Neural cell (in vitro differentiated cells): ENCODE data around the gene MEA1. TPM values are rescaled to one million over a fixed set of nuclear protein-coding genes. Genes with fewer than 3 reads are reported as not detected.

Experiments used
- H2AFZ ChIP-seq: fragments of 200-600, 300-800 bp; sonication (generic), shearing (Covaris generic); 2 replicates; pipeline ENCODE4 v1.6.0; 2014; ENCODE audit warnings: low read depth, mild to moderate bottlenecking, antibody characterized with exemption, low read length, moderate library complexity
- H3F3A ChIP-seq: fragments of 200-600 bp; shearing (Covaris generic); 2 replicates; pipeline ENCODE4 v1.6.1; 2016; ENCODE audit warnings: mild to moderate bottlenecking, moderate library complexity, mixed read lengths, antibody characterized with exemption, low read length; ENCODE audit not compliant: insufficient read depth, poor library complexity, severe bottlenecking
- H3K27ac ChIP-seq: fragments of 200-600, 300-800 bp; sonication (generic), shearing (Covaris generic); 2 replicates; pipeline ENCODE4 v1.5.1; 2014; ENCODE audit warnings: mild to moderate bottlenecking, low read length, moderate library complexity
- H3K27me3 ChIP-seq: fragments of 300-800, 200-600 bp; sonication (generic), shearing (Covaris generic); 2 replicates; pipeline ENCODE4 v1.6.0; 2014; ENCODE audit warnings: mild to moderate bottlenecking, low read depth, low read length, moderate library complexity; ENCODE audit not compliant: insufficient read depth
- H3K36me3 ChIP-seq: fragments of 300-800, 200-600 bp; sonication (generic), shearing (Covaris generic); 2 replicates; pipeline ENCODE4 v1.5.1; 2014; ENCODE audit warnings: mild to moderate bottlenecking, antibody characterized with exemption, low read length, moderate library complexity; ENCODE audit not compliant: insufficient read depth
- H3K4me2 ChIP-seq: fragments of 300-800, 200-600 bp; sonication (generic), shearing (Covaris generic); 2 replicates; pipeline ENCODE4 v1.6.0; 2014; ENCODE audit warnings: mild to moderate bottlenecking, low read length
- H3K4me3 ChIP-seq: fragments of 300-800, 200-600 bp; sonication (generic), shearing (Covaris generic); 2 replicates; pipeline ENCODE4 v1.5.1; 2014; ENCODE audit warnings: mild to moderate bottlenecking, low read length, moderate library complexity
- H3K79me2 ChIP-seq: fragments of 200-600 bp; shearing (Covaris generic); replicated peaks from 2 replicates; pipeline ENCODE4 v1.6.0; 2014; ENCODE audit warnings: mild to moderate bottlenecking, low read length, moderate library complexity; ENCODE audit not compliant: insufficient read depth
- H3K9ac ChIP-seq: fragments of 300-800, 200-600 bp; sonication (generic), shearing (Covaris generic); 2 replicates; pipeline ENCODE4 v1.6.1; 2016; ENCODE audit warnings: mild to moderate bottlenecking, low read length, mixed read lengths
- H3K9me2 ChIP-seq: fragments of 200-600 bp; shearing (Covaris generic); 2 replicates; pipeline ENCODE4 v1.6.1; 2016; ENCODE audit warnings: mild to moderate bottlenecking, low read length, mixed read lengths; ENCODE audit not compliant: insufficient read depth
- H3K9me3 ChIP-seq: fragments of 200-600, 300-800 bp; sonication (generic), shearing (Covaris generic); 2 replicates; pipeline ENCODE4 v1.6.1; 2016; ENCODE audit warnings: mild to moderate bottlenecking, mixed run types, low read length, moderate library complexity, mixed read lengths
- H4K20me1 ChIP-seq: fragments of 200-600 bp; shearing (Covaris generic); 2 replicates; pipeline ENCODE4 v1.6.1; 2016; ENCODE audit warnings: mild to moderate bottlenecking, mixed run types; ENCODE audit not compliant: insufficient read depth
- CTCF ChIP-seq: fragments of 450-650 bp; IDR thresholded peaks from 2 replicates; pipeline ENCODE4 v1.5.1; 2014; ENCODE audit warnings: antibody characterized with exemption, mild to moderate bottlenecking, moderate library complexity; ENCODE audit not compliant: poor library complexity, severe bottlenecking
- EP300 ChIP-seq: fragments of 450-650 bp; conservative IDR thresholded peaks from 2 replicates; pipeline ENCODE4 v1.6.1; 2014; ENCODE audit warnings: antibody characterized with exemption, mild to moderate bottlenecking, moderate library complexity; ENCODE audit not compliant: poor library complexity, severe bottlenecking
- EZH2 ChIP-seq: fragments of 200-600, 300-800 bp; shearing (Covaris generic), sonication (generic); IDR thresholded peaks from 2 replicates; pipeline ENCODE4 v1.6.1; 2014; ENCODE audit warnings: antibody characterized with exemption, low read length, borderline replicate concordance, mild to moderate bottlenecking; ENCODE audit not compliant: insufficient read depth, poor library complexity, severe bottlenecking
- MXI1 ChIP-seq: fragments of 450-650 bp; conservative IDR thresholded peaks from 2 replicates; pipeline ENCODE4 v1.6.1; 2014; ENCODE audit warnings: antibody characterized with exemption, mild to moderate bottlenecking; ENCODE audit not compliant: poor library complexity, severe bottlenecking
- POLR2AphosphoS5 ChIP-seq: IDR thresholded peaks from 2 replicates; pipeline ENCODE4 v1.6.1; 2012
- RAD21 ChIP-seq: fragments of 450-650 bp; conservative IDR thresholded peaks from 2 replicates; pipeline ENCODE4 v1.6.1; 2014; ENCODE audit warnings: antibody characterized with exemption, mild to moderate bottlenecking, moderate library complexity
- REST ChIP-seq: IDR thresholded peaks from 2 replicates; pipeline ENCODE4 v1.6.1; 2012; ENCODE audit warnings: borderline replicate concordance
- SMC3 ChIP-seq: fragments of 450-650 bp; conservative IDR thresholded peaks from 2 replicates; pipeline ENCODE4 v1.6.1; 2014; ENCODE audit warnings: antibody characterized with exemption, mild to moderate bottlenecking, moderate library complexity; ENCODE audit not compliant: poor library complexity
- TAF1 ChIP-seq: IDR thresholded peaks from 2 replicates; pipeline ENCODE4 v1.6.1; 2012; ENCODE audit warnings: low read depth
- polyA plus RNA-seq: library from polyadenylated mRNA; depleted of rRNA; stranded (reverse); fragments of >200 nt; gene quantifications from 2 replicates; pipeline ENCODE4 v1.2.3, GENCODE V29; 2014

The MEA1 gene
- polyA plus RNA-seq, 1 donor from 2014 or later: 119 TPM

GRCh38 chr6:43006251-43006650, 7.5 kb downstream of the MEA1 start:
- Histone ChIP-seq H2AFZ (no peak overlapping the region), H3K79me2 (no peaks in the 10 kb centered on the region)
- no peak for TF ChIP-seq SMC3
- TF ChIP-seq EZH2: no peak
- TF ChIP-seq RAD21: no peak
- no peak for TF ChIP-seq REST
- no peak for TF ChIP-seq CTCF
- no peak for TF ChIP-seq TAF1
- TF ChIP-seq MXI1: no peak
- TF ChIP-seq EP300: no peak
- no peak for TF ChIP-seq POLR2AphosphoS5

GRCh38 chr6:43005844-43006243, 7.9 kb downstream of the MEA1 start:
- no peaks in the 10 kb centered on the region for H3K9me2 ChIP-seq
- no peak overlapping the region for H3K4me3 ChIP-seq
- H3K79me2 ChIP-seq: no peaks in the 10 kb centered on the region
- H4K20me1 ChIP-seq: no peaks in the 10 kb centered on the region
- H3K36me3 ChIP-seq: no peaks in the 10 kb centered on the region
- TF ChIP-seq REST (no peak), CTCF (no peak), EZH2 (no peak), EP300 (no peak), MXI1 (no peak), RAD21 (no peak), TAF1 (no peak), SMC3 (no peak), POLR2AphosphoS5 (no peak)
- H3K27ac ChIP-seq: no peak overlapping the region
- no peaks in the 10 kb centered on the region for H3K9me3 ChIP-seq
- H3K27me3 ChIP-seq: no peaks in the 10 kb centered on the region
- no peak overlapping the region for H2AFZ ChIP-seq
- no peaks in the 10 kb centered on the region for H3F3A ChIP-seq
- H3K9ac ChIP-seq: no peak overlapping the region
- no peak overlapping the region for H3K4me2 ChIP-seq

More at GRCh38 chr6:43006251-43006650, 7.5 kb downstream of the MEA1 start:
- no peak overlapping the region for H3K27ac ChIP-seq
- no peaks in the 10 kb centered on the region for H4K20me1 ChIP-seq
- H3K9ac ChIP-seq: no peak overlapping the region
- H3K9me3 ChIP-seq: no peaks in the 10 kb centered on the region
- H3K36me3 ChIP-seq: no peaks in the 10 kb centered on the region
- H3K4me3 ChIP-seq: no peak overlapping the region
- H3K27me3 ChIP-seq: no peaks in the 10 kb centered on the region
- no peak overlapping the region for H3K4me2 ChIP-seq
- H3F3A ChIP-seq: no peaks in the 10 kb centered on the region
- no peaks in the 10 kb centered on the region for H3K9me2 ChIP-seq
